ENCODE data around the gene MRPL4.

GRCh38 chr19:10255358-10255757, 3.3 kb downstream of the MRPL4 start:
- no peak for TF ChIP-seq CTCF (IDR thresholded peaks at IDR 0.05)
- no peak for TF ChIP-seq POLR2A (IDR thresholded peaks at IDR 0.05)
